ENCODE data around the gene UBD.

The UBD gene

DNA sequence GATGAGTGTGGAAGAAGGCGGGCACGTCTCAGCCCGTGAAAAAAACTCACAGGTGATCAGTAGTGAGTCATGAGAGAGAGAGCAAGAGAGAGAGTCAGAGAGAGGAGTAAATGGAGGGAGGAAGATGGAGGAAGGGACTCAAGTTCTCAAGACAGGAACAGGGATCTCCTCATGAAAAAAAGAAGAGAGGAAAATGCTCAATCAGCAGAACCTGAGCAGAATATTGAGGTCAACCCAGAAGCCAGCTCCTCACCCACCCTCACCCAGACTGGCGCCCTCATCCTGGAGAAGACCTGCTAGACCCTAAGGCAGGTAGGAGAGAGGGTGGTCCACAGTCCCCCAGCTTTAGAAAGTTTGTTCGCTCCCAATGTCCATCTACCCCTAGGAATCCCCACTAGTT lies 4.8 kb downstream of the UBD start:
- H2AK5ac ChIP-seq (ENCODE audit: low read length, severe bottlenecking): no peak overlapping the region
- 78% methylated on average over 5 of the region's 5 CpGs for WGBS
- no peak overlapping the region for H3K9ac ChIP-seq (ENCODE audit: low read length)

DNA sequence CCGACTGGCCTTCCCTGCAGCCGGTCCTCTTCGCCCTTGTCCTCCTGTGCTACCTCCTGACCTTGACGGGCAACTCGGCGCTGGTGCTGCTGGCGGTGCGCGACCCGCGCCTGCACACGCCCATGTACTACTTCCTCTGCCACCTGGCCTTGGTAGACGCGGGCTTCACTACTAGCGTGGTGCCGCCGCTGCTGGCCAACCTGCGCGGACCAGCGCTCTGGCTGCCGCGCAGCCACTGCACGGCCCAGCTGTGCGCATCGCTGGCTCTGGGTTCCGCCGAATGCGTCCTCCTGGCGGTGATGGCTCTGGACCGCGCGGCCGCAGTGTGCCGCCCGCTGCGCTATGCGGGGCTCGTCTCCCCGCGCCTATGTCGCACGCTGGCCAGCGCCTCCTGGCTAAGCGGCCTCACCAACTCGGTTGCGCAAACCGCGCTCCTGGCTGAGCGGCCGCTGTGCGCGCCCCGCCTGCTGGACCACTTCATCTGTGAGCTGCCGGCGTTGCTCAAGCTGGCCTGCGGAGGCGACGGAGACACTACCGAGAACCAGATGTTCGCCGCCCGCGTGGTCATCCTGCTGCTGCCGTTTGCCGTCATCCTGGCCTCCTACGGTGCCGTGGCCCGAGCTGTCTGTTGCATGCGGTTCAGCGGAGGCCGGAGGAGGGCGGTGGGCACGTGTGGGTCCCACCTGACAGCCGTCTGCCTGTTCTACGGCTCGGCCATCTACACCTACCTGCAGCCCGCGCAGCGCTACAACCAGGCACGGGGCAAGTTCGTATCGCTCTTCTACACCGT lies 6.1 kb downstream of the UBD start:
- no peak overlapping the region for H3K27ac ChIP-seq (ENCODE audit: low read length, poor library complexity, severe bottlenecking)

More for the DNA sequence above, 4.8 kb downstream of the UBD start:
- Histone ChIP-seq H2AFZ (ENCODE audit: low read depth, low read length) (no peak overlapping the region), H3K79me1 (replicated peaks; ENCODE audit: low read length, poor library complexity, severe bottlenecking) (no peaks in the 10 kb centered on the region), H2BK15ac (ENCODE audit: low read depth, poor library complexity, severe bottlenecking) (no peak overlapping the region), H3K27me3 (ENCODE audit: control insufficient read depth in 1 of 2, insufficient read depth in 1 of 2, low read length in 2 of 2) (peaks cover 39 to 51% of the 10 kb centered on the region in 2 experiments), H2BK12ac (ENCODE audit: low read length in 2 of 2) (no peak overlapping the region), H4K91ac (ENCODE audit: low read length) (no peak overlapping the region), H3K27ac (ENCODE audit: low read length, poor library complexity, severe bottlenecking) (no peak overlapping the region), H3K4me3 (ENCODE audit: insufficient read depth in 1 of 2, low read depth in 1 of 2, low read length in 2 of 2) (no peak overlapping the region), H3K4ac (ENCODE audit: low read depth in 1 of 2, low read length in 2 of 2) (no peak overlapping the region), H4K8ac (ENCODE audit: low read length) (no peak overlapping the region), H3K18ac (ENCODE audit: low read depth in 1 of 2, low read length in 2 of 2) (no peak overlapping the region), H2BK5ac (ENCODE audit: low read depth, low read length, poor library complexity, severe bottlenecking) (no peak overlapping the region), H3K14ac (ENCODE audit: low read length in 2 of 2) (no peak overlapping the region), H3K4me2 (ENCODE audit: low read length, poor library complexity, severe bottlenecking) (no peak overlapping the region), H3K23ac (ENCODE audit: low read length in 2 of 2) (no peak overlapping the region), H3K4me1 (ENCODE audit: control insufficient read depth, insufficient read depth, low read depth, low read length) (peaks cover 9% of the 10 kb centered on the region), H3K9me3 (ENCODE audit: control insufficient read depth, low read length) (peaks cover 4% of the 10 kb centered on the region), H3K36me3 (ENCODE audit: control insufficient read depth in 1 of 2, insufficient read depth in 2 of 2, low read depth in 1 of 2, low read length in 2 of 2) (no peaks in the 10 kb centered on the region), H2BK120ac (ENCODE audit: low read depth, low read length) (no peak overlapping the region)
- no peak for DNase-seq

DNA sequence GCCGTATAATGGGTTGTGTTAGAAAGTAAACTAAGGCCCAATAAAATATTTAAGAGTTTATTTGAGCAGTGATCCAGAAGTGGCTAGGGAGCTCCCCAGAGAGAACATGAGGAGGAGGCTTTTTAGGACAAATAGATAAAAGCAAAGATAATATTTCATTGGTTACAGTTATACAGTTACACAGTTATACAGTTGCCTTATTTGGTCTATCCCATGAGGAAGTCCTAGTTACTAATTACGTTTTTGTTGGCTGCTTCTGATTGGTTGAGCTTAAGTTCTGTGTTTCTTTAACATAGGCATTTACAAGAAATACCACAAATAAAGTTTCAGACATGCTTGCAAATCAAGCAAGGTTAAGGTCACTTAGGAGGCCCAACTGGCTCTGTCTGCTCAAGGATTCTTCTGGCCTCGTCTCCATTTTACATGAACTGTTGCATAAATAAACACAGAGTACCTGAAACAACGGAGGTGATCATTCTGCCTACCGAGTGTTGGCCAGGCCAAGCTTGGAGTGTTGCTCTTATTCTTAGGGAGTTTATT lies 7.0 kb downstream of the UBD start:
- no peak overlapping the region for H2BK5ac ChIP-seq (ENCODE audit: low read depth, low read length, poor library complexity, severe bottlenecking)
- DNase-seq: peak; percentile 77
- peaks cover 43 to 60% of the 10 kb centered on the region in 2 experiments for H3K27me3 ChIP-seq (ENCODE audit: control insufficient read depth in 1 of 2, insufficient read depth in 1 of 2, low read length in 2 of 2)
- no peak overlapping the region for H2BK12ac ChIP-seq (ENCODE audit: low read length in 2 of 2)
- no peak overlapping the region for H3K9ac ChIP-seq (ENCODE audit: low read length)
- H3K27ac ChIP-seq (ENCODE audit: low read length, poor library complexity, severe bottlenecking): no peak overlapping the region
- no peak overlapping the region for H4K8ac ChIP-seq (ENCODE audit: low read length)
- no peak overlapping the region for H2AK5ac ChIP-seq (ENCODE audit: low read length, severe bottlenecking)
- peak overlapping the region; percentile 30 for H3K4me2 ChIP-seq (ENCODE audit: low read length, poor library complexity, severe bottlenecking)
- no peak overlapping the region for H4K91ac ChIP-seq (ENCODE audit: low read length)
- H3K36me3 ChIP-seq (ENCODE audit: control insufficient read depth in 1 of 2, insufficient read depth in 2 of 2, low read depth in 1 of 2, low read length in 2 of 2): no peaks in the 10 kb centered on the region
- H2BK15ac ChIP-seq (ENCODE audit: low read depth, poor library complexity, severe bottlenecking): no peak overlapping the region
- no peak overlapping the region for H2BK120ac ChIP-seq (ENCODE audit: low read depth, low read length)
- no peak overlapping the region for H3K4ac ChIP-seq (ENCODE audit: low read depth in 1 of 2, low read length in 2 of 2)
- H3K14ac ChIP-seq (ENCODE audit: low read length in 2 of 2): no peak overlapping the region
- peaks cover 4% of the 10 kb centered on the region for H3K9me3 ChIP-seq (ENCODE audit: control insufficient read depth, low read length)
- peak overlapping the region in 1 of 2 experiments; percentile 68 for H3K4me3 ChIP-seq (ENCODE audit: insufficient read depth in 1 of 2, low read depth in 1 of 2, low read length in 2 of 2)
- WGBS: 48% methylated on average over 2 of the region's 5 CpGs
- H3K18ac ChIP-seq (ENCODE audit: low read depth in 1 of 2, low read length in 2 of 2): no peak overlapping the region
- H2AFZ ChIP-seq (ENCODE audit: low read depth, low read length): no peak overlapping the region
- H3K79me1 ChIP-seq (replicated peaks; ENCODE audit: low read length, poor library complexity, severe bottlenecking): no peaks in the 10 kb centered on the region
- no peak overlapping the region for H3K23ac ChIP-seq (ENCODE audit: low read length in 2 of 2)
- H3K4me1 ChIP-seq (ENCODE audit: control insufficient read depth, insufficient read depth, low read depth, low read length): peaks cover 9% of the 10 kb centered on the region

More for the DNA sequence above, 6.1 kb downstream of the UBD start:
- no peak overlapping the region for H4K8ac ChIP-seq (ENCODE audit: low read length)
- no peak overlapping the region for H3K4ac ChIP-seq (ENCODE audit: low read depth in 1 of 2, low read length in 2 of 2)
- WGBS: 2% methylated on average over 79 of the region's 83 CpGs
- H3K23ac ChIP-seq (ENCODE audit: low read length in 2 of 2): peak overlapping the region in 1 of 2 experiments; percentile 40
- H3K4me3 ChIP-seq (ENCODE audit: insufficient read depth in 1 of 2, low read depth in 1 of 2, low read length in 2 of 2): peak overlapping the region; percentile 33 to 68
- H3K79me1 ChIP-seq (replicated peaks; ENCODE audit: low read length, poor library complexity, severe bottlenecking): no peaks in the 10 kb centered on the region
- no peak overlapping the region for H3K18ac ChIP-seq (ENCODE audit: low read depth in 1 of 2, low read length in 2 of 2)
- peak; percentile 56 for DNase-seq
- no peak overlapping the region for H2BK12ac ChIP-seq (ENCODE audit: low read length in 2 of 2)
- H3K9ac ChIP-seq (ENCODE audit: low read length): no peak overlapping the region
- H3K36me3 ChIP-seq (ENCODE audit: control insufficient read depth in 1 of 2, insufficient read depth in 2 of 2, low read depth in 1 of 2, low read length in 2 of 2): no peaks in the 10 kb centered on the region
- H3K9me3 ChIP-seq (ENCODE audit: control insufficient read depth, low read length): peaks cover 4% of the 10 kb centered on the region
- H2AK5ac ChIP-seq (ENCODE audit: low read length, severe bottlenecking): no peak overlapping the region
- H3K4me2 ChIP-seq (ENCODE audit: low read length, poor library complexity, severe bottlenecking): peak overlapping the region; percentile 66
- no peak overlapping the region for H2AFZ ChIP-seq (ENCODE audit: low read depth, low read length)
- H3K27me3 ChIP-seq (ENCODE audit: control insufficient read depth in 1 of 2, insufficient read depth in 1 of 2, low read length in 2 of 2): peaks cover 40 to 53% of the 10 kb centered on the region in 2 experiments
- H3K14ac ChIP-seq (ENCODE audit: low read length in 2 of 2): no peak overlapping the region
- no peak overlapping the region for H2BK120ac ChIP-seq (ENCODE audit: low read depth, low read length)
- no peak overlapping the region for H4K91ac ChIP-seq (ENCODE audit: low read length)
- H3K4me1 ChIP-seq (ENCODE audit: control insufficient read depth, insufficient read depth, low read depth, low read length): peaks cover 9% of the 10 kb centered on the region
- no peak overlapping the region for H2BK15ac ChIP-seq (ENCODE audit: low read depth, poor library complexity, severe bottlenecking)
- no peak overlapping the region for H2BK5ac ChIP-seq (ENCODE audit: low read depth, low read length, poor library complexity, severe bottlenecking)

DNA sequence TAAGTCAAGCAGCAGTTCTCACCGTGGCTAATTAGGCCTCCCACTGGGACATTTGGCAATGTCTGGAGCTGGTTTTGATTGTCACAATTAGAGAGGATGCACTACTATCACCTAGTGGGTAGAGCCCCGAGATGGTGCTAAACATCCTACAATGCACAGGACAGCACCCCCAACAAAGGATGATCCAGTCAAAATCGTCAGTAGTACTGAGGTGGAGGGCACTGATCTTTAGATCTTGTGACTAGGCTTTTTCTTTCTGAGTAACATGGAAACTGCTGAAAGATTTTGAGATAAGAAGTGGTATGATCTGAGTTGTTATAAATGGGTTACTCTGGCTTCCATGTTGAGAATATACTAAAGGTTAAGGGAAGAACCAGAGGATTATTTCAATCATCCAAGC lies 12.0 kb downstream of the UBD start:
- no peak overlapping the region for H2BK120ac ChIP-seq (ENCODE audit: low read depth, low read length)
- H2AK5ac ChIP-seq (ENCODE audit: low read length, severe bottlenecking): no peak overlapping the region
- 29% methylated on average over 3 of the region's 3 CpGs for WGBS
- H3K27me3 ChIP-seq (ENCODE audit: control insufficient read depth in 1 of 2, insufficient read depth in 1 of 2, low read length in 2 of 2): peaks cover 17 to 30% of the 10 kb centered on the region in 2 experiments
- H2BK15ac ChIP-seq (ENCODE audit: low read depth, poor library complexity, severe bottlenecking): no peak overlapping the region
- no peak overlapping the region for H3K18ac ChIP-seq (ENCODE audit: low read depth in 1 of 2, low read length in 2 of 2)
- no peak overlapping the region for H3K14ac ChIP-seq (ENCODE audit: low read length in 2 of 2)
- H3K23ac ChIP-seq (ENCODE audit: low read length in 2 of 2): no peak overlapping the region
- H3K4me1 ChIP-seq (ENCODE audit: control insufficient read depth, insufficient read depth, low read depth, low read length): no peaks in the 10 kb centered on the region
- no peak overlapping the region for H3K4me2 ChIP-seq (ENCODE audit: low read length, poor library complexity, severe bottlenecking)
- no peak overlapping the region for H4K91ac ChIP-seq (ENCODE audit: low read length)
- H2BK12ac ChIP-seq (ENCODE audit: low read length in 2 of 2): no peak overlapping the region
- no peak overlapping the region for H3K9ac ChIP-seq (ENCODE audit: low read length)
- no peak overlapping the region for H3K4me3 ChIP-seq (ENCODE audit: insufficient read depth in 1 of 2, low read depth in 1 of 2, low read length in 2 of 2)
- H3K27ac ChIP-seq (ENCODE audit: low read length, poor library complexity, severe bottlenecking): no peak overlapping the region
- no peaks in the 10 kb centered on the region for H3K9me3 ChIP-seq (ENCODE audit: control insufficient read depth, low read length)
- H2BK5ac ChIP-seq (ENCODE audit: low read depth, low read length, poor library complexity, severe bottlenecking): no peak overlapping the region
- DNase-seq: no peak
- H3K79me1 ChIP-seq (replicated peaks; ENCODE audit: low read length, poor library complexity, severe bottlenecking): no peaks in the 10 kb centered on the region
- no peak overlapping the region for H2AFZ ChIP-seq (ENCODE audit: low read depth, low read length)
- H4K8ac ChIP-seq (ENCODE audit: low read length): no peak overlapping the region
- no peaks in the 10 kb centered on the region for H3K36me3 ChIP-seq (ENCODE audit: control insufficient read depth in 1 of 2, insufficient read depth in 2 of 2, low read depth in 1 of 2, low read length in 2 of 2)
- no peak overlapping the region for H3K4ac ChIP-seq (ENCODE audit: low read depth in 1 of 2, low read length in 2 of 2)
